Measurements from ENCODE around the gene FXYD7.

DNA sequence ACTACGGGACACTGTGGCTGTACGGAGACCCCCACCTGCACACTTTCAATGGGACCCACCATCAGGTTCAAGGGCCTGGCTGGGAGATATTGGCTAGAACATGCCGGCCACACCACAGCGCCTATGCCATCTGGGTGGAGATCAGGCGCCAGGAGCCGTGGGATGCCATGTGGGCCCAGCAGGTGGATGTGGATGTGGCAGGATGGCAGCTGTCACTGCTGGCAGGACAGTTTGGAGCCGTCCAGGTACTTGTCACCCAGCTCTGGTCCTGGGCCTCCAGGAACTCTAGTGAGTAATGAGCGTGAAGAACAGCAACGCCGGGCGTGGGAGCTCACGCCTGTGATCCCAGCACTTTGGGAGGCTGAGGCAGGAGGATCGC, 43.2 kb upstream of the FXYD7 start:
- TF ChIP-seq, protein P1, sequence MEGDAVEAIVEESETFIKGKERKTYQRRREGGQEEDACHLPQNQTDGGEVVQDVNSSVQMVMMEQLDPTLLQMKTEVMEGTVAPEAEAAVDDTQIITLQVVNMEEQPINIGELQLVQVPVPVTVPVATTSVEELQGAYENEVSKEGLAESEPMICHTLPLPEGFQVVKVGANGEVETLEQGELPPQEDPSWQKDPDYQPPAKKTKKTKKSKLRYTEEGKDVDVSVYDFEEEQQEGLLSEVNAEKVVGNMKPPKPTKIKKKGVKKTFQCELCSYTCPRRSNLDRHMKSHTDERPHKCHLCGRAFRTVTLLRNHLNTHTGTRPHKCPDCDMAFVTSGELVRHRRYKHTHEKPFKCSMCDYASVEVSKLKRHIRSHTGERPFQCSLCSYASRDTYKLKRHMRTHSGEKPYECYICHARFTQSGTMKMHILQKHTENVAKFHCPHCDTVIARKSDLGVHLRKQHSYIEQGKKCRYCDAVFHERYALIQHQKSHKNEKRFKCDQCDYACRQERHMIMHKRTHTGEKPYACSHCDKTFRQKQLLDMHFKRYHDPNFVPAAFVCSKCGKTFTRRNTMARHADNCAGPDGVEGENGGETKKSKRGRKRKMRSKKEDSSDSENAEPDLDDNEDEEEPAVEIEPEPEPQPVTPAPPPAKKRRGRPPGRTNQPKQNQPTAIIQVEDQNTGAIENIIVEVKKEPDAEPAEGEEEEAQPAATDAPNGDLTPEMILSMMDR (IDR thresholded peaks at IDR 0.05 in 2 of 3, conservative IDR thresholded peaks at IDR 0.05 in 1 of 3; ENCODE audit: insufficient read depth in 2 of 3, low read depth in 1 of 3, low read length in 3 of 3), result no peak
- TF ChIP-seq CREM (IDR thresholded peaks at IDR 0.05; ENCODE audit: low read depth) (no peak), PTRF (tag; IDR thresholded peaks at IDR 0.05) (no peak), ETV6 (IDR thresholded peaks at IDR 0.05; ENCODE audit: borderline replicate concordance in 1 of 2, low read depth in 2 of 2, low read length in 1 of 2) (no peak), ETV6 (CRISPR knock-in tag; IDR thresholded peaks at IDR 0.05; ENCODE audit: borderline replicate concordance) (no peak), SMAD3 (CRISPR knock-in tag; conservative IDR thresholded peaks at IDR 0.05) (no peak), ZNF77 (CRISPR knock-in tag; IDR thresholded peaks at IDR 0.05) (no peak), NRF1 (conservative IDR thresholded peaks at IDR 0.05 in 1 of 2, IDR thresholded peaks at IDR 0.05 in 1 of 2) (no peak)
- TF ChIP-seq, protein P2, sequence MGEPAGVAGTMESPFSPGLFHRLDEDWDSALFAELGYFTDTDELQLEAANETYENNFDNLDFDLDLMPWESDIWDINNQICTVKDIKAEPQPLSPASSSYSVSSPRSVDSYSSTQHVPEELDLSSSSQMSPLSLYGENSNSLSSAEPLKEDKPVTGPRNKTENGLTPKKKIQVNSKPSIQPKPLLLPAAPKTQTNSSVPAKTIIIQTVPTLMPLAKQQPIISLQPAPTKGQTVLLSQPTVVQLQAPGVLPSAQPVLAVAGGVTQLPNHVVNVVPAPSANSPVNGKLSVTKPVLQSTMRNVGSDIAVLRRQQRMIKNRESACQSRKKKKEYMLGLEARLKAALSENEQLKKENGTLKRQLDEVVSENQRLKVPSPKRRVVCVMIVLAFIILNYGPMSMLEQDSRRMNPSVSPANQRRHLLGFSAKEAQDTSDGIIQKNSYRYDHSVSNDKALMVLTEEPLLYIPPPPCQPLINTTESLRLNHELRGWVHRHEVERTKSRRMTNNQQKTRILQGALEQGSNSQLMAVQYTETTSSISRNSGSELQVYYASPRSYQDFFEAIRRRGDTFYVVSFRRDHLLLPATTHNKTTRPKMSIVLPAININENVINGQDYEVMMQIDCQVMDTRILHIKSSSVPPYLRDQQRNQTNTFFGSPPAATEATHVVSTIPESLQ (CRISPR knock-in tag; IDR thresholded peaks at IDR 0.05), result no peak
- TF ChIP-seq, protein P3, sequence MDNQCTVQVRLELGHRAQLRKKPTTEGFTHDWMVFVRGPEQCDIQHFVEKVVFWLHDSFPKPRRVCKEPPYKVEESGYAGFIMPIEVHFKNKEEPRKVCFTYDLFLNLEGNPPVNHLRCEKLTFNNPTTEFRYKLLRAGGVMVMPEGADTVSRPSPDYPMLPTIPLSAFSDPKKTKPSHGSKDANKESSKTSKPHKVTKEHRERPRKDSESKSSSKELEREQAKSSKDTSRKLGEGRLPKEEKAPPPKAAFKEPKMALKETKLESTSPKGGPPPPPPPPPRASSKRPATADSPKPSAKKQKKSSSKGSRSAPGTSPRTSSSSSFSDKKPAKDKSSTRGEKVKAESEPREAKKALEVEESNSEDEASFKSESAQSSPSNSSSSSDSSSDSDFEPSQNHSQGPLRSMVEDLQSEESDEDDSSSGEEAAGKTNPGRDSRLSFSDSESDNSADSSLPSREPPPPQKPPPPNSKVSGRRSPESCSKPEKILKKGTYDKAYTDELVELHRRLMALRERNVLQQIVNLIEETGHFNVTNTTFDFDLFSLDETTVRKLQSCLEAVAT (IDR thresholded peaks at IDR 0.05), result no peak
